Ascending aorta (tissue), 2 donors: ENCODE data around the gene ABI1. TPM values are rescaled to one million over a fixed set of nuclear protein-coding genes. Genes with fewer than 3 reads are reported as not detected.
"Not testable (repeated sequence)": the region's sequence is repeated elsewhere in the genome, so short reads cannot be mapped to it uniquely, and the experiment has no call there.

ENCODE experiments used
- DNase-seq, 2 donors: peaks; one replicate each; pipeline ENCODE4 v3.0.0-alpha.2; 2019; ENCODE audit warnings: low spot score in 2 of 2
- H3K27ac ChIP-seq, 2 donors: fragments of 200-600 bp; sonication (generic); one replicate each; pipeline ENCODE4 v1.5.1; 2016 to 2017; ENCODE audit warnings: mild to moderate bottlenecking in 1 of 2
- H3K27me3 ChIP-seq: fragments of 200-600 bp; sonication (generic); one replicate; pipeline ENCODE4 v1.5.1; 2017
- H3K36me3 ChIP-seq, 2 donors: fragments of 200-600 bp; sonication (generic); one replicate each; pipeline ENCODE4 v1.5.1; 2016
- H3K4me1 ChIP-seq, 2 donors: fragments of 200-600 bp; sonication (generic); one replicate each; pipeline ENCODE4 v1.5.1; 2016 to 2017; ENCODE audit warnings: mild to moderate bottlenecking in 1 of 2
- H3K4me3 ChIP-seq, 2 donors: fragments of 200-600 bp; sonication (generic); one replicate each; pipeline ENCODE4 v1.5.1; 2016 to 2017; ENCODE audit warnings: mild to moderate bottlenecking in 1 of 2
- H3K9me3 ChIP-seq, 2 donors: fragments of 200-600 bp; sonication (generic); one replicate each; pipeline ENCODE4 v1.5.1; 2016
- CTCF ChIP-seq, 3 experiments: fragments of 200-600 bp in 2 of 3; fragments of 450-650 bp in 1 of 3; sonication (generic) in 2 of 3; IDR thresholded peaks; one replicate each; pipeline ENCODE4 v1.5.1; 2016 to 2019; ENCODE audit warnings: antibody characterized with exemption in 3 of 3, mild to moderate bottlenecking in 1 of 3, moderate library complexity in 1 of 3
- intact Hi-C: fragments of 100-400 bp; cut with DNase I; formaldehyde crosslinking; loops from one replicate; pipeline ENCODE4 v1.15.1; 2023
- total RNA-seq: library from RNA; depleted of rRNA; stranded (reverse); fragments of >200 nt; gene quantifications from one replicate; pipeline ENCODE4 v1.1.0, GENCODE V29; 2016

ABI1 gene
- total RNA-seq = 5.7 TPM

GRCh38 chr10:26860443-26861204 lies at the start of gene ABI1:
Gene ABI1, minus strand, starts transcription at chr10:26860958. Its CDS starts 95 bp downstream, at chr10:26860863.
- Histone ChIP-seq H3K9me3 (no peaks in the 10 kb centered on the region), H3K27me3 (no peaks in the 10 kb centered on the region), H3K4me3 (peak within 1 kb of the TSS; percentile 90 to 99), H3K36me3 (no peaks in the 10 kb centered on the region), H3K4me1 (peaks cover 4 to 25% of the 10 kb centered on the region in 2 donors), H3K27ac (peak within 1 kb of the TSS; percentile 97 to 99)
- intact Hi-C loops = loop anchor here (1.0 to 5.0 kb wide), 5 partner anchors 21 to 382 kb away; partner anchors contain the start of genes ACBD5, ANKRD26, MASTL and PDSS1
- DNase-seq = peak; percentile 91 to 98
- TF ChIP-seq CTCF (IDR thresholded peaks at IDR 0.05) = no peak

DNA sequence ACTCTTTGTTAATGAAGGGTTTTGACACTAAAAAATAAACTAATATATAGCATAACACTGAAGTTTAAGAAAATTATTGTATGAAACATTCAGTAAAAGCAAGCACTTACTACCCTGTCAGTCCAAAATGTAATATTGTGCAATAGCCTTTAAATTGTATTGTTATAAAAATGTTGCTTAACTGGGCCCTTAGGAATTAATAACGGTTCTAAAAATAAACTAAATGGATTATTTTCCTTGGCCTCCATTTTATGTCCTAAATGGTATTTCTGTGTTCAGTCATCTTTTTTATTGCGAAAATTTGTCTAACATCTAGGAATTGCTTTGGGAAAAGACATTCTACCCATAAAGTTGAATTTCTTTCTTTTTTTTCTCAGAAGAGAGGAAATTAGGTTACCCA lies 49.0 kb upstream of the ABI1 start:
- TF ChIP-seq CTCF (IDR thresholded peaks at IDR 0.05) = no peak
- Histone ChIP-seq H3K4me3 (no peak overlapping the region), H3K36me3 (no peaks in the 10 kb centered on the region), H3K27ac (no peak overlapping the region), H3K27me3 (no peaks in the 10 kb centered on the region), H3K9me3 (no peaks in the 10 kb centered on the region), H3K4me1 (no peaks in the 10 kb centered on the region)
- no peak for DNase-seq
- intact Hi-C loops = no loop called here

DNA sequence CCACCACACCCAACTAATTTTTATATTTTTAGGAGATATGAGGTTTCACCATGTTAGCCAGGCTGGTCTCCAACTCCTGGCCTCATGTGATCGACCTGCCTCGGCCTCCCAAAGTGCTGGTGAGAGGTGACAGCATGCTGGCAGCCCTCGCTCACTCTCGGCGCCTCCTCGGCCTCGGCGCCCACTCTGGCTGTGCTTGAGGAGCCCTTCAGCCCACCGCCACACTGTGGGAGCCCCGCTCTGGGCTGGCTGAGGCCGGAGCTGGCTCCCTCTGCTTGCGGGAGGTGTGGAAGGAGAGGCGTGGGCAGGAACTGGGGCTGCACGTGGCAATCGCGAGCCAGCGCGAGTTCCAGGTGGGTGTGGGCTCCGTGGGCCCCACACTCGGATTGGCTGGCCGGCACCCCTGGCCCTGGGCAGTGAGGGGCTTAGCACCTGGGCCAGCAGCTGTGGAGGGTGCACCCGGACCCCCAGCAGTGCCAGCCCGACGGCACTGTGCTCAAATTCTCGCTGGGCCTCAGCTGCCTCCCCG lies 44.6 kb upstream of the ABI1 start:
- H3K27ac ChIP-seq, DNase-seq, H3K27me3 ChIP-seq, H3K4me3 ChIP-seq, H3K4me1 ChIP-seq, H3K9me3 ChIP-seq, intact Hi-C loops, H3K36me3 ChIP-seq: not testable (repeated sequence)

GRCh38 chr10:26903431-26904217 lies 42.9 kb upstream of the ABI1 start:
- no peak for TF ChIP-seq CTCF (IDR thresholded peaks at IDR 0.05)
- Histone ChIP-seq H3K27ac (no peak overlapping the region), H3K27me3 (no peaks in the 10 kb centered on the region), H3K4me3 (no peak overlapping the region), H3K36me3 (no peaks in the 10 kb centered on the region), H3K4me1 (no peaks in the 10 kb centered on the region), H3K9me3 (no peaks in the 10 kb centered on the region)
- intact Hi-C loops = no loop called here
- no peak for DNase-seq

DNA sequence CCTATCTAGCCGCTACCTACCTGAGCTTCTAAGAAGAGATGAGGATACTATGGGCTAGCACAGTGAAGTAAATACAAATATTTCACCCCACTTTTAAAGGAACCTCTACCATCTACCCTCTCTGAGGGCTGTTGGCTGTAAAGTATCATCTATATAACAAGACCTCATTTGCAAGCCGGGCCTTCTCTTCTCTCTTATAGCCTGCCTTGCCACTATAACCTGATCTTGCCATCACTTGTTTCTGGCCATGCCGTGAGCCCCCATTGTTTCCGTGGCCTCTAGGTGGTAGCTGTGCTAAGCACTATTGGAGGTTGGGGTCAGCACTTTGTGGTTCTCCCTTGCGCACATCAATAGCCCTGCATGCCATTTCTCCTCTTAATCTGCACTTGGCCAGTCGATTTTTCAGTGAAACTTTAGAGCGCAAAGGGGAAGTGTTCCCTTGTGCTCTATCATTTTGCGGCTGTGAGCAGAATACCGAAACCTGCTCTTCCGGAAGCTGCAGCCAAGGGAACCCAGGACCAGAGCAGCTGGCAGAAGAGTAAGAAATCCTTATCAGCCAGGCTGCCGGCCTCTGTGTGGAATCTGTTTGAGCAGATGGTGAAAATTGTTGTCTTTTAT lies 31.7 kb upstream of the ABI1 start:
- H3K4me3 ChIP-seq, H3K4me1 ChIP-seq, H3K27ac ChIP-seq, DNase-seq, H3K9me3 ChIP-seq, intact Hi-C loops, H3K27me3 ChIP-seq, H3K36me3 ChIP-seq: not testable (repeated sequence)

- Histone ChIP-seq H3K27me3 (no peaks in the 10 kb centered on the region), H3K4me1 (no peaks in the 10 kb centered on the region), H3K27ac (no peak overlapping the region), H3K9me3 (no peaks in the 10 kb centered on the region), H3K4me3 (no peak overlapping the region), H3K36me3 (no peaks in the 10 kb centered on the region)
- TF ChIP-seq CTCF (IDR thresholded peaks at IDR 0.05) = no peak
- no peak for DNase-seq
- intact Hi-C loops = no loop called here
These were observed 30.2 kb upstream of the ABI1 start for GRCh38 chr10:26890956-26891355.
